Nephron progenitor cell (in vitro differentiated cells): Measurements from ENCODE around the gene MAP2K1.
A peak's percentile ranks its signal among the peaks of the same experiment; 100 is the strongest.

ENCODE experiments used
- DNase-seq: peaks from one replicate; pipeline ENCODE4 v3.0.0; 2021
- H3K27ac Mint-ChIP-seq: 2 replicates; pipeline ENCODE4 v1.8.0; 2021; ENCODE audit warnings: mild to moderate bottlenecking, moderate library complexity, mixed read lengths
- H3K27me3 Mint-ChIP-seq: 2 replicates; pipeline ENCODE4 v1.8.0; 2021; ENCODE audit warnings: mild to moderate bottlenecking, low read depth, mixed read lengths; ENCODE audit not compliant: poor library complexity
- H3K36me3 Mint-ChIP-seq: 2 replicates; pipeline ENCODE4 v1.8.0; 2021; ENCODE audit warnings: low read depth, mixed read lengths
- H3K4me1 Mint-ChIP-seq: 2 replicates; pipeline ENCODE4 v1.8.0; 2021; ENCODE audit warnings: mixed read lengths
- H3K4me3 Mint-ChIP-seq: 2 replicates; pipeline ENCODE4 v1.8.0; 2021; ENCODE audit warnings: mild to moderate bottlenecking, moderate library complexity, mixed read lengths
- H3K9me3 Mint-ChIP-seq: 2 replicates; pipeline ENCODE4 v1.8.0; 2021; ENCODE audit warnings: mild to moderate bottlenecking, moderate library complexity, mixed read lengths
- TF ChIP-seq, protein P1 (sequence below): fragments of 200-600 bp; sonication (generic); IDR thresholded peaks from 2 replicates; pipeline ENCODE4 v1.5.0; 2021; ENCODE audit warnings: antibody characterized with exemption

The MAP2K1 gene

GRCh38 chr15:66472176-66472999 is 85.7 kb downstream of the MAP2K1 start:
- TF ChIP-seq, protein P1, sequence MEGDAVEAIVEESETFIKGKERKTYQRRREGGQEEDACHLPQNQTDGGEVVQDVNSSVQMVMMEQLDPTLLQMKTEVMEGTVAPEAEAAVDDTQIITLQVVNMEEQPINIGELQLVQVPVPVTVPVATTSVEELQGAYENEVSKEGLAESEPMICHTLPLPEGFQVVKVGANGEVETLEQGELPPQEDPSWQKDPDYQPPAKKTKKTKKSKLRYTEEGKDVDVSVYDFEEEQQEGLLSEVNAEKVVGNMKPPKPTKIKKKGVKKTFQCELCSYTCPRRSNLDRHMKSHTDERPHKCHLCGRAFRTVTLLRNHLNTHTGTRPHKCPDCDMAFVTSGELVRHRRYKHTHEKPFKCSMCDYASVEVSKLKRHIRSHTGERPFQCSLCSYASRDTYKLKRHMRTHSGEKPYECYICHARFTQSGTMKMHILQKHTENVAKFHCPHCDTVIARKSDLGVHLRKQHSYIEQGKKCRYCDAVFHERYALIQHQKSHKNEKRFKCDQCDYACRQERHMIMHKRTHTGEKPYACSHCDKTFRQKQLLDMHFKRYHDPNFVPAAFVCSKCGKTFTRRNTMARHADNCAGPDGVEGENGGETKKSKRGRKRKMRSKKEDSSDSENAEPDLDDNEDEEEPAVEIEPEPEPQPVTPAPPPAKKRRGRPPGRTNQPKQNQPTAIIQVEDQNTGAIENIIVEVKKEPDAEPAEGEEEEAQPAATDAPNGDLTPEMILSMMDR = no peak
- no peak overlapping the region for H3K4me3 Mint-ChIP-seq
- DNase-seq = no peak
- H3K27me3 Mint-ChIP-seq = peaks cover 3% of the 10 kb centered on the region
- H3K27ac Mint-ChIP-seq = peak overlapping the region; percentile 57
- H3K36me3 Mint-ChIP-seq = peaks cover 19% of the 10 kb centered on the region
- peaks cover 36% of the 10 kb centered on the region for H3K4me1 Mint-ChIP-seq
- no peaks in the 10 kb centered on the region for H3K9me3 Mint-ChIP-seq

GRCh38 chr15:66474135-66474534 is 87.4 kb downstream of the MAP2K1 start:
- DNase-seq = no peak
- TF ChIP-seq, protein P1 = no peak
- peak overlapping the region; percentile 23 for H3K4me3 Mint-ChIP-seq
- H3K4me1 Mint-ChIP-seq = peaks cover 36% of the 10 kb centered on the region
- peak overlapping the region; percentile 61 for H3K27ac Mint-ChIP-seq
- H3K27me3 Mint-ChIP-seq = peaks cover 3% of the 10 kb centered on the region
- no peaks in the 10 kb centered on the region for H3K9me3 Mint-ChIP-seq
- H3K36me3 Mint-ChIP-seq = peaks cover 9% of the 10 kb centered on the region

DNA sequence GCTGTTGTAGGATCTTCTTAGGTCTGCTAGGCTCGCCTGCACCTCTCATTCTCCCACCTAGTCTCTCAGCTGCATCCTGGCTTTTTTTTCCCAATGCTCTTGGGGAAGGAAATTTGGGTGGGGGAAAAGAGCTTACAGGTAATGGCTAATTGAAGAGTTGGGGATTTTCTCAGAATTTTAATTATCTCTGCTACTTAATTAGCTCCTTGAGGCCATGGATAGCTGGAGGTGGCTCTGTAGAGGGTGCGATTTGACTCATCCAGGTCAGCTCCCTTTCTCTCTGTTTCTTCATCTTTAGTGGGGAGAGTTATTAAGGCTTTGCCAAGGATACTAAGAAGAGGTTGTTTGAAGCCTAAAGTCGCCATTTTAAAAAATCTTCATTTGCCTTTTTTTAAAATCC is 88.3 kb downstream of the MAP2K1 start:
- Mint-ChIP-seq H3K27me3 (peaks cover 7% of the 10 kb centered on the region), H3K9me3 (no peaks in the 10 kb centered on the region), H3K4me3 (no peak overlapping the region), H3K36me3 (peaks cover 9% of the 10 kb centered on the region), H3K4me1 (peaks cover 36% of the 10 kb centered on the region), H3K27ac (no peak overlapping the region)
- TF ChIP-seq, protein P1 = no peak
- no peak for DNase-seq

DNA sequence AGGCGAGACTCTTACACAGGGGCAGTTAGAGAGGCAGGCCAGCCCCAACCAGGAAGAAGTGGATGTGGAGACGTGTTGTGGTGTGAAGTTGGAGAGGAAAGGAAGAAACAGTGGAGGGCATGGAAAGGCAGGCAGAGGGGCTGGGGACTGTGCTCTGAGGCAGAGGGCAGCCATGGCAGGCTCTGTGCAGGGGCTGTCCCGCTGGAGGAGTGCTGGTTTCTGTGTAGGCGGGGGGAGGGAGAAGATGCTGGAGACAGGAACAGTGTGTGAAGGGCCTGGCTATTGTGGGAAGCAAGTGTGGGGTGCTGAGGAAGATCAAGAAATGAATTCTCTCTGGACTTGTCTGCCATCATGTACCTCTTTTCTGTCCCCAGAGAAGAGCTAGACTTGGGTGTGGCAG is 89.8 kb downstream of the MAP2K1 start:
- Mint-ChIP-seq H3K27ac (no peak overlapping the region), H3K9me3 (no peaks in the 10 kb centered on the region), H3K27me3 (peaks cover 7% of the 10 kb centered on the region), H3K4me3 (no peak overlapping the region), H3K36me3 (peaks cover 12% of the 10 kb centered on the region), H3K4me1 (peaks cover 36% of the 10 kb centered on the region)
- TF ChIP-seq, protein P1 = no peak
- DNase-seq = no peak

DNA sequence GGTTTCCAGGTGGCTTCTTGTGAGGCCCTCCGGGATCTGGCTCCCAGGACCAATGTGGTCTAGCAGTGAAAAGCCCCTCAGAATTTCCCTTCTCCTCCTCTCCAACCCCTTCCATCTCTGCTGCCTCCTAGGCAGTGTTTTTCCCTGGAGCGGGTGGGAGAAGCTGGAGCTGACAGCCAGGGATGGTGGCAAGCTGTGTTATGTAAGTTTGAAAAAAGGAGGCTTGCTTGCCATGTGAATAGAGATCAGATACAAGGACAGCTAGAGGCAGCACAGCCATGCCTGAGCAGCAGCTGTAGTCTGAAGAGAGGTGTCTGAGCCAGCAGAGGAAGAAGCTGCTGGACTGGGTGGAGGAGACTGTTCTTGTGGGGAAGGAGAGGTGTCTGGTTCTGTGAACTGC is 90.3 kb downstream of the MAP2K1 start:
- H3K4me3 Mint-ChIP-seq = no peak overlapping the region
- peaks cover 36% of the 10 kb centered on the region for H3K4me1 Mint-ChIP-seq
- peaks cover 17% of the 10 kb centered on the region for H3K36me3 Mint-ChIP-seq
- H3K27ac Mint-ChIP-seq = no peak overlapping the region
- no peaks in the 10 kb centered on the region for H3K9me3 Mint-ChIP-seq
- TF ChIP-seq, protein P1 = no peak
- H3K27me3 Mint-ChIP-seq = peaks cover 7% of the 10 kb centered on the region
- DNase-seq = no peak

DNA sequence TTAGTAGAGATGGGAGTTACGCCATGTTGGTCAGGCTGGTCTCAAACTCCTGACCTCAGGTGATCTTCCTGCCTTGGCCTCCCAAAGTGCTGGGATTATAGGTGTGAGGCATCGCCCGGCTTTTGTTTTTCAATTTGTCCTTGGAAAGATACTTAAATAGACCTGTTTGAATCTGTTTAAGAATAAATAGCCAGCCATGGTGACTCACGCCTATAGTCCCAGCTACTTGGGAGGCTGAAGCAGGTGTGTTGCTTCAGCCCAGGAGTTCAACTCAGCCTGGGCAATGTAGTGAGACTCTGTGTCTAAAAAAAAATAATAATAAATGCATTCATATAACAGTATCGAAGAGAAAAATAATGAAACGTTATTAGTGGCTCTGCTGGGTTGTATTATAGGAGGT is 93.6 kb downstream of the MAP2K1 start:
- TF ChIP-seq, protein P1 = no peak
- peaks cover 32% of the 10 kb centered on the region for H3K36me3 Mint-ChIP-seq
- peaks cover 4% of the 10 kb centered on the region for H3K27me3 Mint-ChIP-seq

More for the DNA sequence above, 93.6 kb downstream of the MAP2K1 start:
- no peaks in the 10 kb centered on the region for H3K9me3 Mint-ChIP-seq
- DNase-seq = no peak
- H3K4me1 Mint-ChIP-seq = peaks cover 4% of the 10 kb centered on the region
- H3K27ac Mint-ChIP-seq = no peak overlapping the region
- no peak overlapping the region for H3K4me3 Mint-ChIP-seq
